Measurements from ENCODE around the gene LRFN3. TPM values are rescaled to one million over a fixed set of nuclear protein-coding genes. Genes with fewer than 3 reads are reported as not detected.

Gene LRFN3
- total and polyA plus RNA-seq, 10 of the 15 experiments (the other 5 are each of a cell fraction or from before 2014, with no cell fraction given): 0.02 to 7.3 (median 2.0) TPM; not detected in 1

- FAIRE-seq: peak; percentile 99
- H3K4me3 ChIP-seq: peak overlapping the region; percentile 34
- H3K27ac ChIP-seq (ENCODE audit: control insufficient read depth, insufficient read depth): peak overlapping the region; percentile 60
- WGBS (ENCODE audit: insufficient coverage, insufficient replicate concordance, low lambda C conversion rate, missing lambda C conversion rate): under 1% methylated on average over 47 of the region's 47 CpGs
- ChIA-PET CTCF (interaction anchor here (0.6 to 7.0 kb wide), 21 partner anchors 9 to 384 kb away, joined by 3 to 145 read pairs (median 7); partner anchors contain the start of genes LIN37, PSENEN and U2AF1L4), POLR2A (interaction anchor here (0.6 to 4.3 kb wide), 14 partner anchors 17 to 237 kb away, joined by 3 to 48 read pairs (median 5); partner anchors contain the start of genes LIN37 and NFKBID), SMC1A (ENCODE audit: uncharacterized antibody, unreplicated experiment) (interaction anchor here (0.7 to 4.5 kb wide), 24 partner anchors 10 to 258 kb away, joined by 3 to 90 read pairs (median 4); partner anchors contain the start of genes LIN37, NFKBID and SDHAF1), RAD21 (ENCODE audit: unreplicated experiment) (interaction anchor here (0.5 to 3.8 kb wide), 31 partner anchors 16 to 284 kb away, joined by 3 to 107 read pairs (median 6); partner anchors contain the start of genes ALKBH6, APLP1, IGFLR1 and LIN37)
- ATAC-seq: peak; percentile 99
- peak; percentile 99 for DNase-seq (ENCODE audit: low read depth, low spot score)
- H3K79me2 ChIP-seq (ENCODE audit: control insufficient read depth, insufficient read depth, low read length): no peaks in the 10 kb centered on the region
- no peaks in the 10 kb centered on the region for H3K27me3 ChIP-seq (replicated peaks in 1 of 2; ENCODE audit: control insufficient read depth in 2 of 2, insufficient read depth in 2 of 2, low read length in 1 of 2)
- no TSS peak for BruUV-seq (replicated peaks)
- peak overlapping the region; percentile 86 for H3K4me2 ChIP-seq (ENCODE audit: control insufficient read depth, insufficient read depth)
- in situ Hi-C loops (cut with MboI) (loop anchor here (5.0 kb wide), 1 partner anchor 44 kb away; no protein-coding TSS in a partner anchor), intact Hi-C loops (cut with micrococcal nuclease; ENCODE audit: unreplicated experiment) (loop anchor here (1.0 to 5.0 kb wide), 6 partner anchors 32 to 384 kb away; partner anchors contain the start of genes LIN37 and TMEM147)
- H3K4me1 ChIP-seq (ENCODE audit: control insufficient read depth, insufficient read depth, low read length): peaks cover 15% of the 10 kb centered on the region
- no peaks in the 10 kb centered on the region for H3K9me3 ChIP-seq (replicated peaks; ENCODE audit: control insufficient read depth, insufficient read depth, low read length)
- peak overlapping the region; percentile 60; the same call in 1 of the 2 replicates for H2AFZ ChIP-seq (ENCODE audit: control insufficient read depth, low read depth, low read length)
- no peaks in the 10 kb centered on the region for H4K20me1 ChIP-seq (ENCODE audit: control insufficient read depth, insufficient read depth)
- no peaks in the 10 kb centered on the region for H3K36me3 ChIP-seq (ENCODE audit: control insufficient read depth in 2 of 2, insufficient read depth in 2 of 2, low read length in 1 of 2)
- peak overlapping the region; percentile 18; the same call in 1 of the 2 replicates for H3K9ac ChIP-seq (ENCODE audit: control insufficient read depth, insufficient read depth, low read length)
- TF ChIP-seq SUPT20H (IDR thresholded peaks at IDR 0.05; ENCODE audit: borderline replicate concordance, control insufficient read depth, low read depth, low read length) (no peak), ZNF622 (IDR thresholded peaks at IDR 0.05) (no peak), POLR2A (IDR thresholded peaks at IDR 0.05; ENCODE audit: low read depth, low read length) (peak; percentile 99), BCL11A (IDR thresholded peaks at IDR 0.05; ENCODE audit: low read depth, low read length) (peak; percentile 12; the same call in 1 of the 2 replicates), KLF5 (IDR thresholded peaks at IDR 0.05; ENCODE audit: partially characterized antibody) (peak; percentile 63), NR2C1 (IDR thresholded peaks at IDR 0.05) (peak; percentile 68; the same call in 1 of the 2 replicates), RAD21 (IDR thresholded peaks at IDR 0.05; ENCODE audit: insufficient read depth, low read depth, low read length) (peak; percentile 100), IKZF2 (IDR thresholded peaks at IDR 0.05) (0 out of 4 replicates have a peak, but pooled peaks of 1 of the 2 experiments have one; percentile 33), POU2F2 (IDR thresholded peaks at IDR 0.05; ENCODE audit: borderline replicate concordance, low read depth, low read length) (peak; percentile 78; the same call in 2 of the 3 replicates), MEF2B (IDR thresholded peaks at IDR 0.05; ENCODE audit: partially characterized antibody, poor library complexity, severe bottlenecking) (no peak), MLLT1 (IDR thresholded peaks at IDR 0.05) (0 out of 2 replicates have a peak, but pooled peaks have one; percentile 30), SMAD1 (IDR thresholded peaks at IDR 0.05; ENCODE audit: low read depth, partially characterized antibody) (peak; percentile 41), E4F1 (IDR thresholded peaks at IDR 0.05; ENCODE audit: borderline replicate concordance, partially characterized antibody) (no peak), ZSCAN29 (IDR thresholded peaks at IDR 0.05) (no peak), CHD4 (IDR thresholded peaks at IDR 0.05) (no peak), RAD51 (IDR thresholded peaks at IDR 0.05) (no peak), FOXK2 (IDR thresholded peaks at IDR 0.05) (peak; percentile 62; the same call in 1 of the 2 replicates), ZNF24 (IDR thresholded peaks at IDR 0.05) (no peak), ASH2L (IDR thresholded peaks at IDR 0.05; ENCODE audit: borderline replicate concordance, low read depth) (no peak), NFIC (IDR thresholded peaks at IDR 0.05; ENCODE audit: low read depth, low read length) (no peak)
These were observed 4.9 kb upstream of the LRFN3 start for GRCh38 chr19:35931161-35931873.

Measured in GM12878 (cell line).